ENCODE results near the gene DMBT1. TPM values are rescaled to one million over a fixed set of nuclear protein-coding genes. Genes with fewer than 3 reads are reported as not detected.

DMBT1 gene
- total RNA-seq, 1 donor from 2014 or later = 0.13 TPM

GRCh38 chr10:122678266-122678665 lies 117.7 kb downstream of the DMBT1 start:
- no peak for DNase-seq (ENCODE audit: low read depth)
- H3K27me3 ChIP-seq (ENCODE audit: control insufficient read depth, insufficient read depth, low read length) = no peaks in the 10 kb centered on the region
- TF ChIP-seq CTCF (IDR thresholded peaks at IDR 0.05; ENCODE audit: insufficient read depth, low read length, poor library complexity, severe bottlenecking) = no peak
- H3K36me3 ChIP-seq (ENCODE audit: control insufficient read depth, insufficient read depth, low read length) = no peaks in the 10 kb centered on the region
- H3K4me3 ChIP-seq (ENCODE audit: low read depth, low read length) = no peak overlapping the region

- DNase-seq (ENCODE audit: low read depth) = no peak
- Histone ChIP-seq H3K27me3 (ENCODE audit: control insufficient read depth, insufficient read depth, low read length) (no peaks in the 10 kb centered on the region), H3K4me3 (ENCODE audit: low read depth, low read length) (no peak overlapping the region), H3K36me3 (ENCODE audit: control insufficient read depth, insufficient read depth, low read length) (no peaks in the 10 kb centered on the region)
- no peak for TF ChIP-seq CTCF (IDR thresholded peaks at IDR 0.05; ENCODE audit: insufficient read depth, low read length, poor library complexity, severe bottlenecking)
These were observed 122.0 kb downstream of the DMBT1 start for GRCh38 chr10:122682522-122682921.

- no peaks in the 10 kb centered on the region for H3K27me3 ChIP-seq (ENCODE audit: control insufficient read depth, insufficient read depth, low read length)
- no peak for DNase-seq (ENCODE audit: low read depth)
- H3K36me3 ChIP-seq (ENCODE audit: control insufficient read depth, insufficient read depth, low read length) = no peaks in the 10 kb centered on the region
- no peak for TF ChIP-seq CTCF (IDR thresholded peaks at IDR 0.05; ENCODE audit: insufficient read depth, low read length, poor library complexity, severe bottlenecking)
- H3K4me3 ChIP-seq (ENCODE audit: low read depth, low read length) = no peak overlapping the region
These were observed 127.9 kb downstream of the DMBT1 start for GRCh38 chr10:122688293-122688989.

- DNase-seq (ENCODE audit: low read depth) = no peak
- Histone ChIP-seq H3K36me3 (ENCODE audit: control insufficient read depth, insufficient read depth, low read length) (no peaks in the 10 kb centered on the region), H3K27me3 (ENCODE audit: control insufficient read depth, insufficient read depth, low read length) (no peaks in the 10 kb centered on the region), H3K4me3 (ENCODE audit: low read depth, low read length) (no peak overlapping the region)
- no peak for TF ChIP-seq CTCF (IDR thresholded peaks at IDR 0.05; ENCODE audit: insufficient read depth, low read length, poor library complexity, severe bottlenecking)
These were observed 128.7 kb downstream of the DMBT1 start for GRCh38 chr10:122689146-122689820.

- Histone ChIP-seq H3K36me3 (ENCODE audit: control insufficient read depth, insufficient read depth, low read length) (no peaks in the 10 kb centered on the region), H3K4me3 (ENCODE audit: low read depth, low read length) (no peak overlapping the region), H3K27me3 (ENCODE audit: control insufficient read depth, insufficient read depth, low read length) (no peaks in the 10 kb centered on the region)
- no peak for DNase-seq (ENCODE audit: low read depth)
- TF ChIP-seq CTCF (IDR thresholded peaks at IDR 0.05; ENCODE audit: insufficient read depth, low read length, poor library complexity, severe bottlenecking) = no peak
These were observed 132.2 kb downstream of the DMBT1 start for GRCh38 chr10:122692744-122693143.

Other genes starting within 250 kb of the DMBT1 start
- gene PLEKHA1, start 186.0 kb upstream of the DMBT1 start, total RNA-seq = 42.5 and 48.7 TPM in 2 replicates
- not detected in 2 replicates for gene ARMS2, start 106.1 kb upstream of the DMBT1 start, total RNA-seq
- gene HTRA1, start 99.2 kb upstream of the DMBT1 start, total RNA-seq = 110 and 125 TPM in 2 replicates
- gene C10orf120, start 139.1 kb downstream of the DMBT1 start, total RNA-seq = not detected in 2 replicates